Lung (tissue), 12 donors: Measurements from ENCODE around the gene A3GALT2. TPM values are rescaled to one million over a fixed set of nuclear protein-coding genes. Genes with fewer than 3 reads are reported as not detected.

Experiments used
- ATAC-seq: fragments of 200-7000 bp; cut with Tn5 transposase; one replicate; pipeline ENCODE4 v1.9.1; 2020; ENCODE audit warnings: moderate number of reproducible peaks; ENCODE audit not compliant: insufficient read depth, low FRiP score
- DNase-seq, 3 donors: peaks; one replicate each; pipeline ENCODE4 v3.0.0-alpha.2; 2013 to 2017
- H3K27ac ChIP-seq, 2 donors: one replicate each; pipeline ENCODE4 v1.5.1; 2013; ENCODE audit warnings: mild to moderate bottlenecking in 2 of 2, moderate library complexity in 2 of 2, control low read depth in 1 of 2, inconsistent platforms in 1 of 2, low read depth in 1 of 2, low read length in 1 of 2
- H3K27me3 ChIP-seq, 3 donors: one replicate each; pipeline ENCODE4 v1.5.1; 2013; ENCODE audit warnings: low read length in 2 of 3; ENCODE audit not compliant: control insufficient read depth in 3 of 3, insufficient read depth in 3 of 3
- H3K36me3 ChIP-seq, 4 donors: one replicate each; pipeline ENCODE4 v1.5.1; 2013; ENCODE audit warnings: low read length in 4 of 4, mild to moderate bottlenecking in 1 of 4, moderate library complexity in 1 of 4; ENCODE audit not compliant: control insufficient read depth in 4 of 4, insufficient read depth in 4 of 4
- H3K4me1 ChIP-seq, 5 donors: one replicate each; pipeline ENCODE4 v1.5.1; 2013; ENCODE audit warnings: low read length in 5 of 5, mild to moderate bottlenecking in 2 of 5, moderate library complexity in 1 of 5; ENCODE audit not compliant: control insufficient read depth in 5 of 5, insufficient read depth in 5 of 5
- H3K4me3 ChIP-seq: one replicate; pipeline ENCODE4 v1.5.1; 2013; ENCODE audit warnings: mild to moderate bottlenecking, control low read depth, moderate library complexity
- H3K9ac ChIP-seq, 2 donors: one replicate each; pipeline ENCODE4 v1.5.1; 2013; ENCODE audit warnings: low read length in 2 of 2, control low read depth in 1 of 2; ENCODE audit not compliant: insufficient read depth in 1 of 2
- H3K9me3 ChIP-seq, 4 donors: one replicate each; pipeline ENCODE4 v1.5.1; 2013; ENCODE audit warnings: low read length in 3 of 4, mild to moderate bottlenecking in 1 of 4, moderate library complexity in 1 of 4; ENCODE audit not compliant: control insufficient read depth in 4 of 4, insufficient read depth in 3 of 4
- CTCF ChIP-seq: IDR thresholded peaks from 2 replicates; pipeline ENCODE4 v1.5.1; 2012; ENCODE audit warnings: mild to moderate bottlenecking; ENCODE audit errors: control extremely low read depth, extremely low read depth
- WGBS, 2 donors: extraction: QIAGEN DNeasy Blood & Tissue Kit; methylation state at CpG; one replicate each; pipeline ENCODE4 v1.1.7; 2013; 5-methylcytosine and 5-hydroxymethylcytosine counted together
- polyA plus RNA-seq, 2 donors: library from polyadenylated mRNA; stranded (reverse); fragments of 200-250 nt; gene quantifications; one replicate each; pipeline ENCODE4 v1.2.1, GENCODE V29; 2013
- total RNA-seq, 2 donors: library from RNA; depleted of rRNA in 1 of 2; stranded (reverse); fragments of >200 nt in 1 of 2; gene quantifications; one replicate each; pipeline ENCODE4 v1.2.1, GENCODE V29; 2014 to 2021
- donor health status: control.
- donor health status: control.
- donor health status: Bipolar disorder and iron deficiency.
- donor health status: healthy.
- donor health status: DM: yes; HTN: yes; CAD: no.

A3GALT2 gene
- total and polyA plus RNA-seq, 4 donors: 0.07 to 0.28 TPM; not detected in 2

GRCh38 chr1:33319186-33319948 is 1.5 kb downstream of the A3GALT2 start:
- Histone ChIP-seq H3K4me3 (no peak overlapping the region), H3K4me1 (no peaks in the 10 kb centered on the region), H3K36me3 (peaks cover 15 to 21% (median 17%) of the 10 kb centered on the region in 4 donors), H3K9ac (no peak overlapping the region), H3K9me3 (no peaks in the 10 kb centered on the region), H3K27me3 (peaks cover 0 to 3% (median 0%) of the 10 kb centered on the region in 3 donors), H3K27ac (no peak overlapping the region)
- DNase-seq: no peak
- 90% methylated on average over 8 to 9 of the region's 9 CpGs for WGBS, 2 donors
- no peak for ATAC-seq
- TF ChIP-seq CTCF: no peak

- no peak overlapping the region for H3K9ac ChIP-seq
- 53 to 70% methylated on average over 6 of the region's 6 CpGs for WGBS, 2 donors
- ATAC-seq (no peak), DNase-seq (no peak)
- H3K4me3 ChIP-seq: no peak overlapping the region
- H3K27me3 ChIP-seq: peaks cover 0 to 3% (median 0%) of the 10 kb centered on the region in 3 donors
- no peak overlapping the region for H3K27ac ChIP-seq
- H3K4me1 ChIP-seq: no peaks in the 10 kb centered on the region
- no peaks in the 10 kb centered on the region for H3K9me3 ChIP-seq
- peaks cover 1 to 7% (median 5%) of the 10 kb centered on the region in 4 donors for H3K36me3 ChIP-seq
- TF ChIP-seq CTCF: no peak
Observed at GRCh38 chr1:33317946-33318345, 3.0 kb downstream of the A3GALT2 start.

GRCh38 chr1:33317354-33317753 is 3.5 kb downstream of the A3GALT2 start:
- Histone ChIP-seq H3K4me1 (peaks cover 0 to 4% (median 0%) of the 10 kb centered on the region in 5 donors), H3K36me3 (peaks cover 0 to 4% (median 1%) of the 10 kb centered on the region in 4 donors), H3K27ac (no peak overlapping the region), H3K9ac (no peak overlapping the region), H3K9me3 (no peaks in the 10 kb centered on the region), H3K4me3 (no peak overlapping the region), H3K27me3 (peaks cover 0 to 3% (median 0%) of the 10 kb centered on the region in 3 donors)
- DNase-seq (no peak), ATAC-seq (no peak)
- no peak for TF ChIP-seq CTCF
- 19 to 61% methylated on average over 1 of the region's 1 CpG for WGBS, 2 donors
